Glomerular visceral epithelial cell (primary cell): ENCODE measurements around the gene MAIP1.
"Not testable (repeated sequence)": the region's sequence is repeated elsewhere in the genome, so short reads cannot be mapped to it uniquely, and the experiment has no call there.

ENCODE experiments used
- DNase-seq: peaks from one replicate; pipeline ENCODE4 v3.0.0-alpha.2; 2016; ENCODE audit errors: extremely low spot score

The MAIP1 gene

GRCh38 chr2:199955339-199956061 is at the start of gene MAIP1, which contains the start of gene TYW5:
TSS of gene MAIP1 (plus strand) at chr2:199955582. CDS start at chr2:199955799, 217 bp downstream.
TSS of gene TYW5 (minus strand) at chr2:199955491. CDS start at chr2:199955470, 21 bp downstream.
- peak; percentile 87 for DNase-seq

GRCh38 chr2:199907008-199907714 is 48.2 kb upstream of the MAIP1 start:
- no peak for DNase-seq

- DNase-seq, result no peak
Observed at GRCh38 chr2:199910338-199911051, 44.9 kb upstream of the MAIP1 start.

GRCh38 chr2:199911052-199911876 is 44.1 kb upstream of the MAIP1 start, which contains the start of gene C2orf69:
TSS of gene C2orf69 (plus strand) at chr2:199911293. CDS start at chr2:199911439, 146 bp downstream.
- DNase-seq, result peak; percentile 100

GRCh38 chr2:199911877-199912161 is 43.6 kb upstream of the MAIP1 start:
- no peak for DNase-seq

- DNase-seq, result not testable (repeated sequence)
Observed at GRCh38 chr2:199912553-199913114, 42.7 kb upstream of the MAIP1 start.

- no peak for DNase-seq
Observed at GRCh38 chr2:199914372-199914958, 40.9 kb upstream of the MAIP1 start.

GRCh38 chr2:199916980-199917379 is 38.4 kb upstream of the MAIP1 start:
- DNase-seq, result no peak

GRCh38 chr2:199922856-199923255 is 32.5 kb upstream of the MAIP1 start:
- DNase-seq, result no peak

- DNase-seq, result no peak
Observed at GRCh38 chr2:199923924-199924323, 31.5 kb upstream of the MAIP1 start.

GRCh38 chr2:199926806-199927205 is 28.6 kb upstream of the MAIP1 start:
- DNase-seq, result no peak

- DNase-seq, result no peak
Observed at GRCh38 chr2:199928226-199928625, 27.2 kb upstream of the MAIP1 start.

- no peak for DNase-seq
Observed at GRCh38 chr2:199928626-199929025, 26.8 kb upstream of the MAIP1 start.

GRCh38 chr2:199929262-199929661 is 26.1 kb upstream of the MAIP1 start:
- DNase-seq, result no peak

- peak; percentile 58 for DNase-seq
Observed at GRCh38 chr2:199932312-199932855, 23.0 kb upstream of the MAIP1 start.

GRCh38 chr2:199933466-199933865 is 21.9 kb upstream of the MAIP1 start:
- DNase-seq, result no peak

GRCh38 chr2:199936554-199936953 is 18.8 kb upstream of the MAIP1 start:
- no peak for DNase-seq

- peak; percentile 18 for DNase-seq
Observed at GRCh38 chr2:199940373-199940772, 15.0 kb upstream of the MAIP1 start.

- DNase-seq, result no peak
Observed at GRCh38 chr2:199943373-199943772, 12.0 kb upstream of the MAIP1 start.

GRCh38 chr2:199946196-199946595 is 9.2 kb upstream of the MAIP1 start:
- no peak for DNase-seq

GRCh38 chr2:199946836-199947235 is 8.5 kb upstream of the MAIP1 start:
- DNase-seq, result no peak
